ENCODE data around the gene HMCN2.

The HMCN2 gene

DNA sequence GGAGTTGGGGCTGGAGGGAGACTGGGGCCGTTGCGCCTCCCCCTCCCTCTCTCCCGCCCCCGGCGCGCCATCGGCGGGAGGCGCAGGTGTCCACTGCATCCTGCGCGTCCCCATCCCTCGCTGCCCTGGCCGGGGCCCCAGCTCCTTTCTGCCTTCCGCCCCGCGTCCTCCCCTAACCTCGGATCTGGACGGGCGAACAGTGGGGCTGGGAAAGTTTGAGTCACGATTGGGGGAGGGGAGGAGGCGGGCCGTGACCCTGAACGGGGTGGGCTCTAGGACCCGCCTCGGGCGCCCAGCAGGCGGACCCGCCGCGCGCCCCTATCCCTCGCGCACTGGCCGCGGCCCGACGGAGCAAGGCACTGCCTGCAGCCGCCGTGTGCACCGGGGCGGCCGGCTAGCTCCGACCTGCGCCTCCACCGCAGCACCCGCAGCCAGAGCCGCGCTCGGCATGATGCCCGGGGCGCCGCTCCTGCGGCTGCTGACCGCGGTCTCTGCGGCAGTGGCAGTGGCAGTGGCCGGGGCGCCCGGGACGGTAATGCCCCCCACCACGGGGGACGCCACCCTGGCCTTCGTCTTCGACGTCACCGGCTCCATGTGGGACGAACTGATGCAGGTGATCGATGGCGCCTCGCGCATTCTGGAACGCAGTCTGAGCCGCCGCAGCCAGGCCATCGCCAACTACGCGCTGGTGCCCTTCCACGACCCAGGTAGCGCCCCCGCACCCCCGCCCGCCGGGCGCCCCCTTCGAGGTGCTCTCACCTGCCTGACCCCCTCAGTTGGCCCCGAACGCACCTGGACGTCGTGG, at the start of gene HMCN2:
HMCN2 (plus strand) TSS at position 330 of the 805 bp plus-strand sequence; CDS start at position 449, 119 bp downstream.
- DNase-seq, result no peak

DNA sequence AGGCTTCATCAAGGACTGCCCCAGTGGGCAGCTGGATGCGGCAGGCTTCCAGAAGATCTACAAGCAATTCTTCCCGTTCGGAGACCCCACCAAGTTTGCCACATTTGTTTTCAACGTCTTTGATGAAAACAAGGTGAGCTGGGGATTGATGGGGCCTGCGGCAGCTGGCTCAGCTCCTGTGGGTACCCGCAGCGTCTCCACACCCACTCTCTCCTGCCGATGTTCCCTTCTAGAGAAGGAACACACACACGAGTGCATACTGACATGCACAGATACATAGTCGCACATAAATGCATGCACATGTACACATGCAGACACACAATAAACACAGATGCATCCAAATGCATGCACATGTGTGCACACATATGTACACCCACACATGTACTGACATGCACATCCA, 47.7 kb upstream of the HMCN2 start:
- DNase-seq, result no peak

GRCh38 chr9:130219661-130220096, 45.9 kb upstream of the HMCN2 start:
- no peak for DNase-seq

GRCh38 chr9:130220352-130220751, 45.2 kb upstream of the HMCN2 start:
- DNase-seq, result no peak

DNA sequence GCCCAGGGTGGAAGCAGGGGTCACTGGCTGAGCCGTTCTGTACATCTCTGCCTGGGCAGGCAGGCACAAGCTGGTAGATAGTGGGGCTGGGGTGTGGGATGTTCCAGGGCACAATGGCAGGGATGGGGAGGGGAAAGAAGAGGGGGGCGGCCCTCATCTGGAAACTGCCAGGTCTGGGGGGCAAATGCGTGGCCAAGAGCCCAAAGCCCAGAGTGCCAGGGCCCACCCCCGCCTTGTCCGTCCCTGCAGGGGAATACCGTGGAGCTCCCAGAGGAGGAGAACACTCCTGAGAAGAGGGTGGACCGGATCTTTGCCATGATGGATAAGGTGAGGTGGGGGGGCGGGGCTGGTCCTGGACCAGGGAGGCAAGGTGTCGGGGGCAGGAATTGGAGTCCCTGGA, 42.7 kb upstream of the HMCN2 start:
- no peak for DNase-seq

- DNase-seq, result no peak
Observed at GRCh38 chr9:130225071-130225470, 40.5 kb upstream of the HMCN2 start.

DNA sequence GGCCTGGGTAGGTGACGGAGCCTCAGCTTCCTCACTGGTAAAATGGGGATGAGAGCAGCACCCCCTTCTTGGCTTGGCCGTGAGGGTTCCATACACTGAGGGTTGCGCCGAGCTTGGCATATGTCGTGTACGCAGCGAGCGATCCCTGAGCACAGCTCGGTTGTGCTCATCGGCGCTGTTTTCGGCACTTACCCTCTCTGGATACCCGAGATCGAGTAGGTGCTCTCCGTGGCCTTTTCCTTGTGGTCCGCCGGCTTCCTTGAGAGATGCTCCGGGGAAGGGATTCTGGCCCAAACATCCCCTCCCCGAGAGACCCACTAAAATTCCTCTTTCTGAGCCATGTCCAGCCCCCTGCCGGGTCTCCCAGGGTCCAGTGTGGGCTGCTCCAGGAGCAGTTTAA, 40.0 kb upstream of the HMCN2 start:
- DNase-seq, result no peak

GRCh38 chr9:130226112-130226511, 39.4 kb upstream of the HMCN2 start:
- DNase-seq, result no peak

DNA sequence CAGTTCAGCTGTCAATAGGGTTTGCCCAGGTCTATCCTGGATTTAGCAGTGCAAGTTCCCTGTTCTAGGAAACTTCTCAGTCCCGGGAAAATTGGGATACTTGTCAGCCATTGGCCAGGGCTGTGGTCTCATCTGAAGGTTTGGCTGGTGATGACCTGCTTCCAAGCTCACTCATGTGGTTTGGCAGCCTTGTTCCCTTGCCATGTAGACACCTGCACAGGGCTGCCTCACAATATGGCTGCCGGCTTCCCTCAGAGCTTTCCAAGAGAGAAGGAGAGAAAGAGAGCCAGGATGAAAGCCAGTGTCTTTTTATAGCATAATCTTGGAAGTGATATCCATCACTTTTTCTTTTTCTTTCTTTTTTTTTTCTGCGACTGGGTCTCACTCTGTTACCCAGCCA, 37.7 kb upstream of the HMCN2 start:
- no peak for DNase-seq

- no peak for DNase-seq
Observed at GRCh38 chr9:130229759-130230158, 35.8 kb upstream of the HMCN2 start.

GRCh38 chr9:130230631-130231030, 34.9 kb upstream of the HMCN2 start:
- DNase-seq, result no peak

- no peak for DNase-seq
Observed at GRCh38 chr9:130232899-130233586, 32.5 kb upstream of the HMCN2 start.

DNA sequence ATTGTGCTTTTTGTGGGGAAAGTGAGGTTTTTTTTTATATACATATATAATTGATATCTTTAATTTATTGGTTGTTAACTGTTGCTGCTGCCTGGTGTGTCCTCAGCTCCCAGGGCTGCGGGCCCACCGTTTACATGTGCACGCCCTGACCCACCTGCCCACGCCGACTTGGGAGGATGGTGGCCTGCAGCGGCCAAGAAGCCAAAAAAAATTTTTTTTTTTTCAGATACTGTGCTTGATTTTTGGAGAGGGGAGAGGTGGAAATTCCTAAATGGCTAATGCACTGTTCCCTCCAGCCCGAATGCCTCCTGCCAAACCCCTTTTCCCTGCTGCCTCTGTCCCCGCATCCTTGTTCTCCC, 32.0 kb upstream of the HMCN2 start:
- no peak for DNase-seq

DNA sequence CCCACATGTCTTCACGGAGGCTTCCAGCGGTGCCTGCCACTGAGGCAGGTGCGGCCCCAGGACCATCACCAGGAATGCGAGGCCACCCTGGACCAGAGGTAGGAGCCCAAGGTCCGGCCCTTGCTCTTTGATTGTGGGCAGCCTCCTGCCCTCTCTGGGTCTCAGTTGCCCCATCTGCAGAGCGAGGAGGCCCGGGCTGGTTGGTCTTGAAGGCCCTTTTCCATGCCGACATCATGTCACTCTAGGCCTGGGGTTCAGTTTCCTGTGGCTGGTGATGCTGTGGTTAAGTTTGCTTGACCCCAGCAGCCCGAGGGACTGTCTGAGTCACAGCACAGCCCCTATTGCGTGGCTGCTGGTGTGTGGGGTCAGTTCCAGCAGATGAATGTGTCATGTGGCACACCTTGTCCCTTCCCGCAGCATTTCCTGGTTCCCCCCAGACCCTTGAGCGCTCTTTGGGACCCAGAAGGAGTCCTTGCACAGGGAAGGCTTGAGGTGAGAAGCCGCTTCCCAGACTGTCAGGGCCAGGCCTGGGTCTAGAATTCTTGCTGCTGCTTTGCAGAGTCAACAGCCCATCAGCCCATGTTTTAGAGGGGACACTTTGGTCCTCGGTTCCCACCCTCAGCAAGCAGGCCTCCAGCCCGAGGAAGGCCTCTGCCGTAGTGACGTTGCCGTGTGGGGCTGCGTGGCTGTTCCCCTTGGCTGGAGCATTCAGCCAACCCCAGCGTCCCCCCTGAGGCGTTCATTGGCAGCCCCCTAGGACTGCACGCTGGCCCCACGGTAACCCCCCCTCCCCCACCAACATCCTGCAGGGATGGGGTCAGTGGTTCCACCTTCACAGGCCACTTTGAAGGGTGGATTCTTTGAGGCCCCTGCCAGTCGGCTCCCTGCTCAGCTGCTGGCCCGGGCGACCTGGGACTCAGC, 31.0 kb upstream of the HMCN2 start:
- DNase-seq, result no peak

GRCh38 chr9:130235558-130236435, 29.8 kb upstream of the HMCN2 start:
- DNase-seq, result peak; percentile 31

DNA sequence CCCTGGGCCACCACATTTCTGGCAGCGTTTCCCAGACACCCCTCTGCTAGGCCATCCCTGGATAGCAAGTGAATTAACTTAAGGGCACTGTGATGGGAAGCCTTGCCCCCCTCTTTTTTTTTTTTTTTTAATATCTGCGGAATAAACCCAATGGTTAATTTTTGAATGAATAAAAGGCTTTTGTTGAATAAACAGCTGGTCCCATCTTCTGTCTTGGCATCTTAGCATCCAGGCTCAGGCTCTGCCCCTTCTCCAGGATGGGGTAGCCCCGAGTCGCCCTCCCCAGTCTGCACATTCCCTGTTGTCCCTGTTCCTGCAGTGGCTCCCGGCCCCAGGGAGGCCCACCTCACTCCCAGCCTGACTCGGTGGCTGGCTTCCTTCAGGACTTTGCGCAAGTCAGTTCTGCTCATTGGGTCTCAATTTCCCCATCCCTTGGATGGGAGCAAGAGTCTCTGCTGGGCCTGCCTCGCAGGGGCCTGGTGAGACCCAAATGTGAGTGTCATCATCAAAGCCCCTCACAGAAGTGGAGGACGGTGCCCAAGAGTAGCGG, 29.0 kb upstream of the HMCN2 start:
- DNase-seq, result no peak

GRCh38 chr9:130237076-130237475, 28.5 kb upstream of the HMCN2 start:
- DNase-seq, result no peak

DNA sequence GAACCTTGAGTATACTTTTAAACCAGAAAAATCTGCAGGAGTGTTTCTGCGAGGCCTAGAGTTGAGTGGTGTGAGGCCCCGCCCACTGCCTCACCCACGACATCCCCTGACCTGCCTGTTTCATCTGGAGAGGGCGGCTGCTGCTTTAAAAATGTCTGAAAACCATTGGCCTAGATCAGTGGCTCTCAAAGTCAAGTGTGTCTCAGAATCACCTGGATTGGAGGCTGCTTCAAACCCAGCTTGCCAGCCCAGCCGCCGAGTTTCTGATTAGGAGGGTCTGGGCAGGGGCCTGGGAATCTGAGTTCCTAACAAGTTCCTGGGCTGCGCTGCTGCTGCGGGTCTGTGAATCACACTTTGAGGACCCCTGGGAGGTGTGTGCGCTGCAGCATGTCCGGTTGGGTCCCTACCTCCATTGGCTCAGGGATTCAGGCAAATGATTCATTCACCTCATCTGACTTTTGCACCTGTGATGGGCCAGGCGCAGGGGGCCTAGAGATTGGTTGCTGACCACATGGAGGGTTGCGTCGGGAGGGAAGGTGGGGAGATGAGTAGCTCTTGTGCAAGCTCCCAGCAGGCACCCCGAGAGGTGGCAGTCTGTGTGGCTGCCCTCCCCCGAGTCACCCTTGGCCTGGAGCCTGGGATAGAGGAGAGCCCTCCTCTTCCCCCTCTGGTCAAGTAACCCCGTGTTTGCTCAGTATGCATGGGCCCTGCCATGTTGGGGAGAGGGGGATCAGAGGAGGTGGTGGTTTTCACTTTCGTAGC, 27.6 kb upstream of the HMCN2 start:
- no peak for DNase-seq

- DNase-seq, result no peak
Observed at GRCh38 chr9:130239363-130239695, 26.2 kb upstream of the HMCN2 start.

DNA sequence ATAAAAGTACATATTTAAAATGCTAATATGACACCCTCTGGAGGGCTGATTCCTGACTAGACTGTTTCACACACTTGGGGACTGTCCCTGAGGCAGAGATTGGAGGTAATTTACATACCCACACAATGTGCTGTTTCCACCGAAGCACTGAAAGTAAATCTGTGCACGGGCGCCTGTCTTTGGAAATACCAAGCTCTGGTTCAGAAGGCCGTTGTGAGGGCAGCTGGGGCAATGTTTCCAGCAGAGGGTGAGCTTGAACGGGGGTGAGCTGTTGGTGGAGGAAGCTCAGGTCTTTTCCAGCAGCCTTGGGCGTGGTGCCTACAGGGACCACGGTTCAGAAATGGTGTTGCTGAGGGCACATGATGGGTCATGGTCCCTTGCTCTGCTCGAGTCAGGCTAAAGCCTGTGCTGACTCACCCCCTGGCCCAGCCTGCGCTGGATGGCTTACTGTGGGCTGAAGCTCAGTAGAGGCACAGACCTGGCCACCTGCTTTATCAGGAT, 25.8 kb upstream of the HMCN2 start:
- peak; percentile 54 for DNase-seq
